Prostate gland (tissue), 2 donors: Measurements from ENCODE around the gene PTH2R.

Experiments used
- CTCF ChIP-seq, 4 experiments: fragments of 200-600 bp in 2 of 4; fragments of 450-650 bp in 2 of 4; sonication (generic) in 2 of 4; IDR thresholded peaks; 1 replicate in 3 of 4; 2 replicates in 1 of 4; pipeline ENCODE4 v1.5.1; 2016 to 2019; ENCODE audit warnings: antibody characterized with exemption in 4 of 4, mild to moderate bottlenecking in 2 of 4, moderate library complexity in 2 of 4
- POLR2A ChIP-seq: fragments of 450-650 bp; IDR thresholded peaks from one replicate; pipeline ENCODE4 v1.6.1; 2016; ENCODE audit warnings: antibody characterized with exemption, mild to moderate bottlenecking

GRCh38 chr2:208415255-208415654 lies 8.7 kb downstream of the PTH2R start:
- TF ChIP-seq CTCF (IDR thresholded peaks at IDR 0.05), result no peak
- TF ChIP-seq POLR2A, result no peak
